ENCODE results near the gene RCAN2.

Gene RCAN2

GRCh38 chr6:46288835-46289234, 202.4 kb downstream of the RCAN2 start:
- DNase-seq, result no peak

DNA sequence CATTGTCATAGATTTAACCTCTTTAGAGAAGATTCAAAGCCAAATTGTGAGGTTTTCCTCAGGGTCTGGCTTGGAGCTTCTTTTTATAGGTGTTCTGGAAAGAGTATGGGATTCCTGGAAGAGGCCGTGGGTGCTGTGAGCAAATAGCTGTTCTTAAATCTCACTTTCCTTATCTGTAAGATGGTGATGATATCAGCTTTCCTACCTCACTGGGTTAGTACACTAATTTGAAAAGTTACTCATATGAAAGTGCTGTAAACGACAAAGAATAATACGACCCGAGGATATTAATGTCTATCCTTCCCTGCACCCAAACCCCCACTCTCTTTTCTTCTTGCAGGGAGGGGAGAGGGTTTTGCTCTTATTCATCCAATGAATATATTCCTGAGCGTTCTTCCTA, 203.6 kb downstream of the RCAN2 start:
- DNase-seq, result no peak

GRCh38 chr6:46287043-46287442, 204.2 kb downstream of the RCAN2 start:
- DNase-seq, result no peak

GRCh38 chr6:46284475-46284874, 206.8 kb downstream of the RCAN2 start:
- no peak for DNase-seq

GRCh38 chr6:46281110-46281509, 210.1 kb downstream of the RCAN2 start:
- no peak for DNase-seq

- DNase-seq, result no peak
These were observed 211.4 kb downstream of the RCAN2 start for GRCh38 chr6:46279874-46280273.

- DNase-seq, result no peak
These were observed 214.6 kb downstream of the RCAN2 start for GRCh38 chr6:46276576-46277142.

- no peak for DNase-seq
These were observed 216.7 kb downstream of the RCAN2 start for GRCh38 chr6:46274502-46274901.

- DNase-seq, result no peak
These were observed 217.3 kb downstream of the RCAN2 start for GRCh38 chr6:46273911-46274310.

GRCh38 chr6:46271728-46272127, 219.5 kb downstream of the RCAN2 start:
- DNase-seq, result no peak

- DNase-seq, result no peak
These were observed 220.1 kb downstream of the RCAN2 start for GRCh38 chr6:46271107-46271506.

DNA sequence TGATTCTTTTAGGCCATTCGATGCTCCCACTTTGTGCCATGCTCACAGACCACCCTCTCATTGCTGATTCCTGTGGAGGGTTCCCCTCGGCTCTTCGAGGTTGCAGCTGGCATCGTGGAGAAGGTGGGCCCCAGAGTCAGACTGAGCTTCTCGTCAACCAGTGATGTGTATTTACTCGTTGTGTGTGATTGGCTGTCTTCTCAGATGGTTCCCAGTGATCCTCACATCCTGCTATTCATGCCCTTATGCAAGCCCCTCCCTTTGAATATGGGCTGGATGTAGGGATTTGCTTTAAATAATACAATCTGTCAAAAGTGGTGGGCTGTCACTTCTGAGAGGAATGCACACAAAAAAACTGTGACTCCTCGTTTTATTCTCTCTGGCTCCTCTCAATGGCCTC, 220.9 kb downstream of the RCAN2 start:
- DNase-seq, result no peak

- DNase-seq, result no peak
These were observed 221.6 kb downstream of the RCAN2 start for GRCh38 chr6:46269447-46270229.

GRCh38 chr6:46267515-46267914, 223.7 kb downstream of the RCAN2 start:
- DNase-seq, result no peak

DNA sequence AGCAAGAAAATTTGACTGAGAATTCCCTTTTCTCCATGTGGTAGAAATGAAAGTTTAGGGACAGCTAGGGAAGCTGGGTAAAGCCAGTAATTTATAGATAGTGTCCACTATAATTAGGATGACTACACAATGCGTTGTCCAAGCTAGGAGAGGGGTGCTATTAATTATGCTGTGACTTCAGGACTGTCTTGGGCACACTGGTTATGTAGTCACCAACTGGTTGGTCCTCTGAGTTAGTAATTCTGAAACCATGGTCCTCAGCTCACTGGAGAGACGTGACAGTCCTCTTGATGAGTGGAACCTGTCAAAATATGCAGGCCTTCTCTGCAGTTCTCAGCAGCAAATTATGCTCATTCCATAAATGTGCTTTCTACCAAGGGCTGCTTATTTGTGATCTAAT, 225.9 kb downstream of the RCAN2 start:
- no peak for DNase-seq

DNA sequence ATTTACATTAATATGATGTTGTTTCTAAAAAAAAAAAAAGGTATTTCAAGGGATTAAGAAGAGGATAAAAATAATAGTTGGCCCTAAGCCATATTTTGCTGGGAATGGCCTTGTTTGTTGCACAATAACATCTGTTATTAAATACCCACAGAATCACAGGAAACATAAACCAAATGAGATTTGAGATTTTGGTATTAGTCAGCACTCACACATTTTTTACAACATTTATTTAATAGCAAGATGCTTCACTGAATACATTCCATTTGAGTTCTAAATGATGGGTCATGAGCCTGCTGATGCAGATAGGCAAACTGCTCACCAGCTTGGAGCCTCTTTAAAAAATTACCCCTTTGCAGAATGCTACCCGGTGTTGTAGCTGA, 227.6 kb downstream of the RCAN2 start:
- no peak for DNase-seq

GRCh38 chr6:46262928-46263706, 228.1 kb downstream of the RCAN2 start:
- DNase-seq, result no peak

DNA sequence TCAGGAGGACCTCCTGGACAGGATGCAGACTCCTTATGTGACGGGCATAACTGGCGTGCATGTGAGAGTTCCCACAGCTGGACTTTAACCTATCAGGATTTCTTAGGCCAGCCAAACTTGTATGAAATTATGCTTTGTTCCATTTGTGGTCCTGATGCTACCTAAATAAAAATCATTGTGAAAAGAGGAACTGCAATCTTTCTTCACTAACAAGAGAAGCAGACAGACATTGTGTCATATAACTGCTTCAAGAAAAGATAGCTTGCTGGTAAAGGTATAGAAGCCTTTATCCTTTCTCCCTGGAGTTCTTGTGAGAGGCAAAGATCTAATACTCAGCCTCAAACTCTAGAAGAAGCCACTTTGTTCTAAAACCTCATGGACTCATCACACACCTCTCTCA, 233.0 kb downstream of the RCAN2 start:
- DNase-seq, result no peak

- DNase-seq, result no peak
These were observed 235.7 kb downstream of the RCAN2 start for GRCh38 chr6:46255528-46255927.

GRCh38 chr6:46254946-46255345, 236.3 kb downstream of the RCAN2 start:
- no peak for DNase-seq

DNA sequence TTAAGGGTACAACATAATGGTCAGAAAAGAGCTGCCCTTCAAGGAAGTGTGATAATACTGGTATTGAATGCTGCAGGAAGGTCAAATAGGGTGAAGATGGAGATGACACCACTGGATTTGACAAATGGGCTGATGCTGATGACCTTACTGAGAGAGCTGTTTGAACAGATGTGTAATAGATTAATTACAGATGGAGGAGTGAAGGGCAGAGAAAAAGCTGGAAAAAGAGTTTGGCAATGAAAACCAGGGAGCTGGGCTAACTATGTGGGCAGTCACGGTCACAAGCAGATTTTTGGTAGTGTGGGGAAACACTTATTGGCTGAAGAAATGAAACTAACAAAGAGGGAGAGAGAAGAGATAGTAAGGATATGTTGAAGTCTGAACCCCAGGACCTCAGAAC, 236.9 kb downstream of the RCAN2 start:
- DNase-seq, result no peak

DNA sequence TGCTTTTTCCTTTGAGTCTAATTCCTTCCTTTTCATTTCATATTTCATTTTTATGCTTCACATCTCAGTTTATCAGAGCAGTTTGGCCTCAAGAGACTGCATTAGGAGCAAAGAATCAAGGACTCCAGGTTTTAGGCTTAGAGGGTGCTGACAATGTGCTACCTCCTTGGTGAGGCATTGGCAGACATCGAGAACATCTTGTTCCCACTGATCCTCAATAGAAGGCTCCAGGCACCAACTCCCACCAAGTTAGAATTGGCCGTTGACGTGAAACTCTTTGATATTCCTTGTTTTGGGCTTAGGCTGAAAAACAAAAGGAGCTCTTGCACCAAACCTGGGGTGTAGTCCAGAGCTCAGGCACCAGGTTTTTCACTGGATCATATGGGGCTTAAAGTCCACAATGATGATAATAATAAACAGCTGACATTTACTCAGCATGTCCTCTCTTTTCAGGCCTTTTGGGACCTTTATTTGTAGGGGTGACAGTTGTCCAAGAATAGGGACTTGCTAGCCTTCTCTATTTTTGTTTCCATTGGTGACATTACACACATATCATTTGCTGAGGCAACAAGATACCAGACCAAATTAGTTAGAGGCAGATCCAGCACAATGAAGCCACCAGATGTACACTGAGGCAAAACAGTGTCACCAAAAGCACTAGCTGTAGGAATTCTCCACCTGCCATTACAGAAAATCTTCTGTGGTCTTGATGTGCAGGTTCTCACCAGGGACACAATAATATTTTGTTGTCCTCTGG, 239.5 kb downstream of the RCAN2 start:
- DNase-seq, result no peak

DNA sequence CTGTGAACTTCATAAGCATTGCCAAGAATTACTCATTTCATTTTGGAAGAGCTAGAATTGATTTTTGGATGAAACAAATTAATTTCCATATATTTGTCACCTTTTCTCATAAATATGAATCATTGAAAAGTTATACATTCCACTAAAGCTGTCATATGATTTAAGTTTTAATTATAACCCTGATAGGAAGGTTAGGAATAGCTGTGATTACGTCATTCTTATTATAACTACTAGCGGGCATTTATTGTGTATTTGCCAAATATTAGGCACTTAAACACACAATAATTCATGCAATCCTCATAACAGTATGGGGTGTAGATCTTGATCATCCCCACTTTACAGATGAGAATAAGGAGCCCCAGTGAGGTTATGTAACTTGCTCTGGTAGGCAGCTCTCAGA, 243.1 kb downstream of the RCAN2 start:
- DNase-seq, result no peak

All from activated gamma-delta T cell (primary cell).